IMR-90 (cell line): Measurements from ENCODE around the gene CEP126. TPM values are rescaled to one million over a fixed set of nuclear protein-coding genes. Genes with fewer than 3 reads are reported as not detected.

Source experiments
- ATAC-seq: fragments of 200-7000 bp; cut with Tn5 transposase; 2 replicates; pipeline ENCODE4 v1.9.1; 2020; ENCODE audit warnings: low read depth, mild to moderate bottlenecking, moderate library complexity
- BruUV-seq: library from RNA; stranded (reverse); fragments of 400-500 nt; replicated peaks from 2 replicates; lab custom pipeline; 2021; lab: Mats Ljungman, UMichigan
- CTCF ChIA-PET: fragments of 300-600 bp; formaldehyde crosslinking; extraction: SDS; loops from one replicate; lab custom pipeline; 2021; ENCODE audit warnings: antibody characterized with exemption; lab: Yijun Ruan, JAX
- POLR2A ChIA-PET: fragments of 300-600 bp; sonication (Branson Sonifier 250); formaldehyde crosslinking; loops from one replicate; lab custom pipeline; 2022; ENCODE audit warnings: antibody characterized with exemption; ENCODE audit not compliant: unreplicated experiment; lab: Charles Lee
- DNase-seq: peaks from one replicate; pipeline ENCODE4 v3.0.0; 2013
- H2AFZ ChIP-seq: replicated peaks from 2 replicates; pipeline ENCODE3; 2013; ENCODE audit warnings: low read length, mild to moderate bottlenecking; ENCODE audit not compliant: poor library complexity
- H2AK5ac ChIP-seq: 2 replicates; pipeline ENCODE4 v1.6.1; 2013; ENCODE audit warnings: low read depth, low read length, inconsistent platforms
- H2AK9ac ChIP-seq: replicated peaks from 2 replicates; pipeline ENCODE3; 2013; ENCODE audit warnings: mild to moderate bottlenecking, low read depth, low read length, moderate library complexity; ENCODE audit not compliant: poor library complexity
- H2BK120ac ChIP-seq: 2 replicates; pipeline ENCODE4 v1.6.1; 2013; ENCODE audit warnings: low read depth, low read length, inconsistent platforms
- H2BK15ac ChIP-seq: 3 replicates; pipeline ENCODE4 v1.6.1; 2013; ENCODE audit warnings: low read depth, low read length, inconsistent platforms
- H2BK20ac ChIP-seq: 2 replicates; pipeline ENCODE4 v1.6.1; 2013; ENCODE audit warnings: low read depth, mild to moderate bottlenecking, inconsistent platforms, low read length, moderate library complexity
- H2BK5ac ChIP-seq: 2 replicates; pipeline ENCODE4 v1.6.1; 2013; ENCODE audit warnings: mild to moderate bottlenecking, low read depth, low read length, inconsistent platforms; ENCODE audit not compliant: poor library complexity, severe bottlenecking
- H3K14ac ChIP-seq: replicated peaks from 2 replicates; pipeline ENCODE4 v1.6.1; 2013; ENCODE audit warnings: low read depth, low read length, inconsistent platforms
- H3K18ac ChIP-seq: 2 replicates; pipeline ENCODE4 v1.6.1; 2013; ENCODE audit warnings: low read depth, low read length, control low read depth
- H3K23ac ChIP-seq: 2 replicates; pipeline ENCODE4 v1.6.1; 2013; ENCODE audit warnings: low read depth, low read length, inconsistent platforms
- H3K27ac ChIP-seq: 2 replicates; pipeline ENCODE4 v1.5.1; 2013; ENCODE audit warnings: mild to moderate bottlenecking, control low read depth, low read length; ENCODE audit not compliant: insufficient read depth
- H3K27me3 ChIP-seq: 2 replicates; pipeline ENCODE4 v1.6.1; 2013; ENCODE audit warnings: low read length; ENCODE audit not compliant: control insufficient read depth, insufficient read depth
- H3K36me3 ChIP-seq: 2 replicates; pipeline ENCODE4 v1.6.1; 2013; ENCODE audit warnings: low read length, mixed read lengths; ENCODE audit not compliant: control insufficient read depth, insufficient read depth
- H3K4ac ChIP-seq: 2 replicates; pipeline ENCODE4 v1.6.1; 2013; ENCODE audit warnings: low read depth, low read length, inconsistent platforms
- H3K4me1 ChIP-seq: 2 replicates; pipeline ENCODE4 v1.6.1; 2013; ENCODE audit warnings: low read length, mixed read lengths; ENCODE audit not compliant: control insufficient read depth, insufficient read depth
- H3K4me2 ChIP-seq: 2 replicates; pipeline ENCODE4 v1.6.1; 2013; ENCODE audit warnings: low read depth, mild to moderate bottlenecking, control low read depth, low read length, moderate library complexity
- H3K4me3 ChIP-seq: 2 replicates; pipeline ENCODE4 v1.5.1; 2013; ENCODE audit warnings: low read depth, mild to moderate bottlenecking, control low read depth, low read length, moderate library complexity; ENCODE audit not compliant: insufficient read depth
- H3K56ac ChIP-seq: 2 replicates; pipeline ENCODE4 v1.6.1; 2013; ENCODE audit warnings: low read length, inconsistent platforms; ENCODE audit not compliant: insufficient read depth; ENCODE audit errors: extremely low read depth
- H3K79me1 ChIP-seq, 2 experiments: 2 replicates each; pipeline ENCODE4 v1.6.1; 2013; ENCODE audit warnings: low read length in 2 of 2, inconsistent platforms in 1 of 2, low read depth in 1 of 2
- H3K9ac ChIP-seq: 2 replicates; pipeline ENCODE4 v1.6.1; 2013; ENCODE audit warnings: low read depth, low read length, control low read depth
- H3K9me1 ChIP-seq: 2 replicates; pipeline ENCODE4 v1.6.1; 2013; ENCODE audit warnings: low read length, inconsistent platforms; ENCODE audit not compliant: insufficient read depth
- H3K9me3 ChIP-seq: 2 replicates; pipeline ENCODE4 v1.6.1; 2013; ENCODE audit warnings: low read length; ENCODE audit not compliant: control insufficient read depth, insufficient read depth
- H4K20me1 ChIP-seq: 2 replicates; pipeline ENCODE4 v1.6.1; 2013; ENCODE audit warnings: low read length, inconsistent platforms; ENCODE audit not compliant: insufficient read depth
- H4K5ac ChIP-seq: 2 replicates; pipeline ENCODE4 v1.6.1; 2013; ENCODE audit warnings: mild to moderate bottlenecking, low read depth, low read length, control low read depth
- H4K8ac ChIP-seq, 2 experiments: 2 replicates each; pipeline ENCODE4 v1.6.1; 2013; ENCODE audit warnings: low read depth in 2 of 2, low read length in 2 of 2, control low read depth in 1 of 2, inconsistent platforms in 1 of 2
- H4K91ac ChIP-seq: 2 replicates; pipeline ENCODE4 v1.6.1; 2013; ENCODE audit warnings: low read depth, low read length, inconsistent platforms; ENCODE audit not compliant: insufficient read depth
- BHLHE40 ChIP-seq: fragments of 150-350 bp; IDR thresholded peaks from 2 replicates; pipeline ENCODE4 v1.6.1; 2016; ENCODE audit warnings: mild to moderate bottlenecking, low read depth, low read length
- CEBPB ChIP-seq: IDR thresholded peaks from 2 replicates; pipeline ENCODE4 v1.6.1; 2012; ENCODE audit warnings: low read depth, low read length, improper control_type of control experiment
- MAFK ChIP-seq: IDR thresholded peaks from 2 replicates; pipeline ENCODE4 v1.6.1; 2012; ENCODE audit warnings: low read depth, low read length, improper control_type of control experiment
- MAZ ChIP-seq: IDR thresholded peaks from 2 replicates; pipeline ENCODE4 v1.6.1; 2012; ENCODE audit warnings: low read depth, mild to moderate bottlenecking, low read length, improper control_type of control experiment, moderate library complexity, borderline replicate concordance
- NFE2L2 ChIP-seq: fragments of 150-350 bp; IDR thresholded peaks from 2 replicates; pipeline ENCODE4 v1.6.1; 2016; ENCODE audit warnings: low read depth, mild to moderate bottlenecking, low read length
- SMC3 ChIP-seq: fragments of 150-350 bp; IDR thresholded peaks from 2 replicates; pipeline ENCODE4 v1.6.1; 2016; ENCODE audit warnings: low read depth, mild to moderate bottlenecking, antibody characterized with exemption, low read length, moderate library complexity
- WGBS, 2 experiments: methylation state at CpG; one replicate each; pipeline versions ENCODE4 v1.1.5 to v1.1.7; 2013; ENCODE audit warnings: missing lambda C conversion rate in 2 of 2; ENCODE audit not compliant: insufficient read length in 1 of 2; ENCODE audit errors: extremely low coverage in 2 of 2; 5-methylcytosine and 5-hydroxymethylcytosine counted together
- dilution Hi-C: fragments of 300-500 bp; cut with HindIII; formaldehyde crosslinking; loops from one replicate; pipeline ENCODE4 v1.14.3; 2018; ENCODE audit warnings: low sequenced_read_pairs; ENCODE audit not compliant: unreplicated experiment
- in situ Hi-C: fragments of 300-500 bp; cut with MboI; formaldehyde crosslinking; loops from 3 replicates; pipeline ENCODE4 v1.14.3; 2019; ENCODE audit warnings: low sequenced_read_pairs, inconsistent platforms, mixed read lengths
- intact Hi-C: fragments of 100-400 bp; cut with micrococcal nuclease; formaldehyde crosslinking; loops from 2 replicates; pipeline ENCODE4 v1.10.0; 2022
- polyA plus RNA-seq, 3 experiments: library from polyadenylated mRNA; depleted of rRNA; stranded (reverse); fragments of >200 nt; gene quantifications; 2 replicates each; pipeline ENCODE4 v1.2.3, GENCODE V29; 2012; ENCODE audit warnings: low replicate concordance in 1 of 3
- total RNA-seq: library from RNA; depleted of rRNA; stranded (reverse); fragments of >200 nt; gene quantifications from 2 replicates; pipeline ENCODE4 v1.2.3, GENCODE V29; 2012
- TF ChIP-seq, protein P1 (sequence below): fragments of 150-350 bp; IDR thresholded peaks from 2 replicates; pipeline ENCODE4 v1.6.1; 2017; ENCODE audit warnings: mild to moderate bottlenecking, antibody characterized with exemption, low read length, low read depth

The CEP126 gene
- total and polyA plus RNA-seq, 2 of the 4 experiments (the other 2 are of a cell fraction) = 0.72 to 1.4 TPM

GRCh38 chr11:101915791-101916291 is 1.0 kb downstream of the CEP126 start:
- Histone ChIP-seq H4K8ac (peak overlapping the region; percentile 54 to 68; a peak in 3 of 4 replicates), H2BK5ac (peak overlapping the region; percentile 78), H3K9me3 (no peaks in the 10 kb centered on the region), H3K4ac (peak overlapping the region; percentile 49; the same call in 1 of the 2 replicates), H3K4me2 (peak overlapping the region; percentile 99), H3K9me1 (peaks cover 2% of the 10 kb centered on the region; the same call in 1 of the 2 replicates), H2BK20ac (no peak overlapping the region), H2BK120ac (peak overlapping the region; percentile 53; the same call in 1 of the 2 replicates), H3K79me1 (peaks cover 0 to 5% of the 10 kb centered on the region in 2 experiments; a peak in 1 of 4 replicates), H3K9ac (peak overlapping the region; percentile 71; the same call in 1 of the 2 replicates), H3K4me1 (peaks cover 8% of the 10 kb centered on the region), H3K18ac (peak overlapping the region; percentile 94; the same call in 1 of the 2 replicates), H2BK15ac (no peak overlapping the region; the same call in 2 of the 3 replicates), H3K36me3 (no peaks in the 10 kb centered on the region), H3K27ac (0 out of 2 replicates have a peak overlapping the region, but pooled peaks have one; percentile 3), H3K14ac (peak overlapping the region; percentile 84), H3K56ac (peak overlapping the region; percentile 8; the same call in 1 of the 2 replicates), H4K20me1 (no peaks in the 10 kb centered on the region), H2AFZ (no peak overlapping the region), H3K27me3 (no peaks in the 10 kb centered on the region), H3K4me3 (peak overlapping the region; percentile 97; the same call in 1 of the 2 replicates), H4K5ac (peak overlapping the region; percentile 93; the same call in 1 of the 2 replicates), H2AK5ac (no peak overlapping the region), H4K91ac (no peak overlapping the region), H2AK9ac (no peak overlapping the region), H3K23ac (peak overlapping the region; percentile 40; the same call in 1 of the 2 replicates)
- in situ Hi-C loops = no loop called here
- whole genome bisulfite sequencing, 2 experiments = no CpG with 5 or more reads among the region's 4 CpGs
- ATAC-seq = no peak
- intact Hi-C loops = loop anchor here (1.0 to 5.0 kb wide), 2 partner anchors 54 to 91 kb away; no protein-coding TSS in a partner anchor
- POLR2A ChIA-PET = no interaction called here
- TF ChIP-seq, protein P1, sequence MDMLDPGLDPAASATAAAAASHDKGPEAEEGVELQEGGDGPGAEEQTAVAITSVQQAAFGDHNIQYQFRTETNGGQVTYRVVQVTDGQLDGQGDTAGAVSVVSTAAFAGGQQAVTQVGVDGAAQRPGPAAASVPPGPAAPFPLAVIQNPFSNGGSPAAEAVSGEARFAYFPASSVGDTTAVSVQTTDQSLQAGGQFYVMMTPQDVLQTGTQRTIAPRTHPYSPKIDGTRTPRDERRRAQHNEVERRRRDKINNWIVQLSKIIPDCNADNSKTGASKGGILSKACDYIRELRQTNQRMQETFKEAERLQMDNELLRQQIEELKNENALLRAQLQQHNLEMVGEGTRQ = no peak
- TF ChIP-seq MAZ (no peak), BHLHE40 (no peak), CEBPB (peak; percentile 91), NFE2L2 (no peak), SMC3 (no peak), MAFK (no peak)
- DNase-seq = peak; percentile 36
- no TSS peak for BruUV-seq
- dilution Hi-C loops = no loop called here
- CTCF ChIA-PET = interaction anchor here (1.1 kb wide), 1 partner anchor 50 kb away, joined by 3 read pairs; no protein-coding TSS in a partner anchor
